Lung (tissue), 12 donors: ENCODE measurements around the gene KCNK1. TPM values are rescaled to one million over a fixed set of nuclear protein-coding genes. Genes with fewer than 3 reads are reported as not detected.

ENCODE experiments used
- ATAC-seq: fragments of 200-7000 bp; cut with Tn5 transposase; one replicate; pipeline ENCODE4 v1.9.1; 2020; ENCODE audit warnings: moderate number of reproducible peaks; ENCODE audit not compliant: insufficient read depth, low FRiP score
- DNase-seq, 3 donors: peaks; one replicate each; pipeline ENCODE4 v3.0.0-alpha.2; 2013 to 2017
- H3K27ac ChIP-seq, 2 donors: one replicate each; pipeline ENCODE4 v1.5.1; 2013; ENCODE audit warnings: mild to moderate bottlenecking in 2 of 2, moderate library complexity in 2 of 2, control low read depth in 1 of 2, inconsistent platforms in 1 of 2, low read depth in 1 of 2, low read length in 1 of 2
- H3K27me3 ChIP-seq, 3 donors: one replicate each; pipeline ENCODE4 v1.5.1; 2013; ENCODE audit warnings: low read length in 2 of 3; ENCODE audit not compliant: control insufficient read depth in 3 of 3, insufficient read depth in 3 of 3
- H3K36me3 ChIP-seq, 4 donors: one replicate each; pipeline ENCODE4 v1.5.1; 2013; ENCODE audit warnings: low read length in 4 of 4, mild to moderate bottlenecking in 1 of 4, moderate library complexity in 1 of 4; ENCODE audit not compliant: control insufficient read depth in 4 of 4, insufficient read depth in 4 of 4
- H3K4me1 ChIP-seq, 5 donors: one replicate each; pipeline ENCODE4 v1.5.1; 2013; ENCODE audit warnings: low read length in 5 of 5, mild to moderate bottlenecking in 2 of 5, moderate library complexity in 1 of 5; ENCODE audit not compliant: control insufficient read depth in 5 of 5, insufficient read depth in 5 of 5
- H3K4me3 ChIP-seq: one replicate; pipeline ENCODE4 v1.5.1; 2013; ENCODE audit warnings: mild to moderate bottlenecking, control low read depth, moderate library complexity
- H3K9ac ChIP-seq, 2 donors: one replicate each; pipeline ENCODE4 v1.5.1; 2013; ENCODE audit warnings: low read length in 2 of 2, control low read depth in 1 of 2; ENCODE audit not compliant: insufficient read depth in 1 of 2
- H3K9me3 ChIP-seq, 4 donors: one replicate each; pipeline ENCODE4 v1.5.1; 2013; ENCODE audit warnings: low read length in 3 of 4, mild to moderate bottlenecking in 1 of 4, moderate library complexity in 1 of 4; ENCODE audit not compliant: control insufficient read depth in 4 of 4, insufficient read depth in 3 of 4
- CTCF ChIP-seq: IDR thresholded peaks from 2 replicates; pipeline ENCODE4 v1.5.1; 2012; ENCODE audit warnings: mild to moderate bottlenecking; ENCODE audit errors: control extremely low read depth, extremely low read depth
- WGBS, 2 donors: extraction: QIAGEN DNeasy Blood & Tissue Kit; methylation state at CpG; one replicate each; pipeline ENCODE4 v1.1.7; 2013; 5-methylcytosine and 5-hydroxymethylcytosine counted together
- polyA plus RNA-seq, 2 donors: library from polyadenylated mRNA; stranded (reverse); fragments of 200-250 nt; gene quantifications; one replicate each; pipeline ENCODE4 v1.2.1, GENCODE V29; 2013
- total RNA-seq, 2 donors: library from RNA; depleted of rRNA in 1 of 2; stranded (reverse); fragments of >200 nt in 1 of 2; gene quantifications; one replicate each; pipeline ENCODE4 v1.2.1, GENCODE V29; 2014 to 2021
- donor health status: control.
- donor health status: control.
- donor health status: Bipolar disorder and iron deficiency.
- donor health status: healthy.
- donor health status: DM: yes; HTN: yes; CAD: no.

Gene KCNK1
- total and polyA plus RNA-seq, 4 donors, result 8.9 to 13.1 (median 11.2) TPM

GRCh38 chr1:233621923-233622322 is 8.0 kb downstream of the KCNK1 start:
- no peak for TF ChIP-seq CTCF
- no peak overlapping the region for H3K4me3 ChIP-seq
- WGBS, 2 donors, result 88 to 92% methylated on average over 3 of the region's 3 CpGs
- H3K9me3 ChIP-seq, result no peaks in the 10 kb centered on the region
- no peaks in the 10 kb centered on the region for H3K36me3 ChIP-seq
- no peaks in the 10 kb centered on the region for H3K4me1 ChIP-seq
- H3K27ac ChIP-seq, result no peak overlapping the region
- peaks cover 0 to 3% (median 3%) of the 10 kb centered on the region in 3 donors for H3K27me3 ChIP-seq
- no peak overlapping the region for H3K9ac ChIP-seq
- DNase-seq (no peak), ATAC-seq (no peak)

- 92 to 98% methylated on average over 3 of the region's 3 CpGs for WGBS, 2 donors
- H3K4me3 ChIP-seq, result no peak overlapping the region
- no peaks in the 10 kb centered on the region for H3K4me1 ChIP-seq
- H3K9ac ChIP-seq, result no peak overlapping the region
- DNase-seq, result no peak
- no peak overlapping the region for H3K27ac ChIP-seq
- no peaks in the 10 kb centered on the region for H3K9me3 ChIP-seq
- no peak for ATAC-seq
- H3K36me3 ChIP-seq, result no peaks in the 10 kb centered on the region
- no peak for TF ChIP-seq CTCF
- peaks cover 0 to 3% (median 0%) of the 10 kb centered on the region in 3 donors for H3K27me3 ChIP-seq
Measured at GRCh38 chr1:233624289-233624688, 10.4 kb downstream of the KCNK1 start.

- TF ChIP-seq CTCF, result no peak
- DNase-seq (no peak), ATAC-seq (no peak)
- Histone ChIP-seq H3K36me3 (no peaks in the 10 kb centered on the region), H3K27ac (no peak overlapping the region), H3K4me1 (no peaks in the 10 kb centered on the region), H3K27me3 (peaks cover 0 to 3% (median 0%) of the 10 kb centered on the region in 3 donors), H3K9ac (no peak overlapping the region), H3K4me3 (no peak overlapping the region), H3K9me3 (no peaks in the 10 kb centered on the region)
- 90 to 97% methylated on average over 2 of the region's 2 CpGs for WGBS, 2 donors
Measured at GRCh38 chr1:233625087-233625486, 11.2 kb downstream of the KCNK1 start.

GRCh38 chr1:233625510-233625981 is 11.6 kb downstream of the KCNK1 start:
- DNase-seq (no peak), ATAC-seq (no peak)
- WGBS, 2 donors, result 85 to 86% methylated on average over 4 of the region's 4 CpGs
- no peak for TF ChIP-seq CTCF
- Histone ChIP-seq H3K4me3 (no peak overlapping the region), H3K27me3 (peaks cover 0 to 3% (median 0%) of the 10 kb centered on the region in 3 donors), H3K27ac (no peak overlapping the region), H3K4me1 (no peaks in the 10 kb centered on the region), H3K9ac (no peak overlapping the region), H3K9me3 (no peaks in the 10 kb centered on the region), H3K36me3 (no peaks in the 10 kb centered on the region)
